NT2/D1 (cell line): ENCODE data around the gene DCDC2C.

Experiments used
- YY1 ChIP-seq: IDR thresholded peaks from 2 replicates; pipeline ENCODE4 v1.6.1; 2011; ENCODE audit not compliant: insufficient read length, insufficient read depth
- ZNF274 ChIP-seq: IDR thresholded peaks from 2 replicates; pipeline ENCODE4 v1.6.1; 2011; ENCODE audit warnings: mild to moderate bottlenecking, low read depth, low read length

GRCh38 chr2:3703757-3704355 is 481 bp downstream of the DCDC2C start:
- TF ChIP-seq YY1 (no peak), ZNF274 (no peak)
